ENCODE measurements around the gene COX10.

DNA sequence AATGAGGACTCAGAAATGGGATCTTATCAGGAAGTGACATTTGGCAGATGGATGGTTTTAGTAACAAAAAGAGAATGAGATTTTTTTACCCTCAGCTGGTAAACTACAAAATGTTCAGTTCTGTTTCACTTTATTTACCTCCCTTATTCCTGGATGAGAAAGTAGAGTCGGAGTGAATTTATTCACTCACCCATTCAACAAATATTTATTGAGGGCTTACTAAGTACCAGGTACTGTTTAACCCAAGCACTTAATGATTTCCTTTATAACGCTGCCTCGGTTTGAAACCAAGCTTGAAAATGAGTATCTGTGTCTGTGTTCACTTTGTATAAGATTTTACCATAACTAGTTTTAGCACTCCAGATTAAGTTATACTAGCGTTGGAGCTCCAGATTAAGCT lies 129.3 kb downstream of the COX10 start:
- TF ChIP-seq SIN3A (IDR thresholded peaks at IDR 0.05; ENCODE audit: borderline replicate concordance, insufficient read depth, low read length) (no peak), POLR2AphosphoS5 (IDR thresholded peaks at IDR 0.05; ENCODE audit: low read depth, low read length) (no peak), TAF1 (IDR thresholded peaks at IDR 0.05; ENCODE audit: borderline replicate concordance, insufficient read depth, low read length) (no peak)
- TF ChIP-seq, protein P1, sequence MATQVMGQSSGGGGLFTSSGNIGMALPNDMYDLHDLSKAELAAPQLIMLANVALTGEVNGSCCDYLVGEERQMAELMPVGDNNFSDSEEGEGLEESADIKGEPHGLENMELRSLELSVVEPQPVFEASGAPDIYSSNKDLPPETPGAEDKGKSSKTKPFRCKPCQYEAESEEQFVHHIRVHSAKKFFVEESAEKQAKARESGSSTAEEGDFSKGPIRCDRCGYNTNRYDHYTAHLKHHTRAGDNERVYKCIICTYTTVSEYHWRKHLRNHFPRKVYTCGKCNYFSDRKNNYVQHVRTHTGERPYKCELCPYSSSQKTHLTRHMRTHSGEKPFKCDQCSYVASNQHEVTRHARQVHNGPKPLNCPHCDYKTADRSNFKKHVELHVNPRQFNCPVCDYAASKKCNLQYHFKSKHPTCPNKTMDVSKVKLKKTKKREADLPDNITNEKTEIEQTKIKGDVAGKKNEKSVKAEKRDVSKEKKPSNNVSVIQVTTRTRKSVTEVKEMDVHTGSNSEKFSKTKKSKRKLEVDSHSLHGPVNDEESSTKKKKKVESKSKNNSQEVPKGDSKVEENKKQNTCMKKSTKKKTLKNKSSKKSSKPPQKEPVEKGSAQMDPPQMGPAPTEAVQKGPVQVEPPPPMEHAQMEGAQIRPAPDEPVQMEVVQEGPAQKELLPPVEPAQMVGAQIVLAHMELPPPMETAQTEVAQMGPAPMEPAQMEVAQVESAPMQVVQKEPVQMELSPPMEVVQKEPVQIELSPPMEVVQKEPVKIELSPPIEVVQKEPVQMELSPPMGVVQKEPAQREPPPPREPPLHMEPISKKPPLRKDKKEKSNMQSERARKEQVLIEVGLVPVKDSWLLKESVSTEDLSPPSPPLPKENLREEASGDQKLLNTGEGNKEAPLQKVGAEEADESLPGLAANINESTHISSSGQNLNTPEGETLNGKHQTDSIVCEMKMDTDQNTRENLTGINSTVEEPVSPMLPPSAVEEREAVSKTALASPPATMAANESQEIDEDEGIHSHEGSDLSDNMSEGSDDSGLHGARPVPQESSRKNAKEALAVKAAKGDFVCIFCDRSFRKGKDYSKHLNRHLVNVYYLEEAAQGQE (IDR thresholded peaks at IDR 0.05; ENCODE audit: insufficient read depth in 1 of 2, low read depth in 2 of 2, low read length in 2 of 2) = no peak
